HepG2 (cell line): ENCODE measurements around the gene CASZ1. TPM values are rescaled to one million over a fixed set of nuclear protein-coding genes. Genes with fewer than 3 reads are reported as not detected.

Experiments used
- ATF3 ChIP-seq: sonication (generic); formaldehyde crosslinking; IDR thresholded peaks from 2 replicates; pipeline ENCODE4 v1.4.0; 2020; ENCODE audit warnings: missing genetic modification reagents
- KDM1A ChIP-seq: IDR thresholded peaks from 2 replicates; pipeline ENCODE4 v1.6.1; 2016; ENCODE audit warnings: missing compliant biosample characterization
- MLX ChIP-seq: IDR thresholded peaks from 2 replicates; pipeline ENCODE4 v1.6.1; 2016
- MYNN ChIP-seq: sonication (generic); formaldehyde crosslinking; IDR thresholded peaks from 2 replicates; pipeline ENCODE4 v1.4.0; 2020; ENCODE audit warnings: mild to moderate bottlenecking, low read depth, missing genetic modification reagents
- MYPOP ChIP-seq: sonication (generic); formaldehyde crosslinking; IDR thresholded peaks from 2 replicates; pipeline ENCODE4 v1.8.1; 2023; ENCODE audit warnings: mild to moderate bottlenecking, moderate library complexity, missing genetic modification reagents
- NPAS2 ChIP-seq: sonication (generic); formaldehyde crosslinking; IDR thresholded peaks from 2 replicates; pipeline ENCODE4 v1.8.0; 2022; ENCODE audit warnings: mild to moderate bottlenecking, missing genetic modification reagents, borderline replicate concordance
- ONECUT2 ChIP-seq: sonication (generic); formaldehyde crosslinking; IDR thresholded peaks from 2 replicates; pipeline ENCODE4 v1.4.0; 2020; ENCODE audit warnings: missing genetic modification reagents
- POLR2A ChIP-seq, 2 experiments: IDR thresholded peaks; 2 replicates each; pipeline ENCODE4 v1.6.1; 2011; ENCODE audit warnings: low read depth in 2 of 2, low read length in 2 of 2, mild to moderate bottlenecking in 1 of 2, moderate library complexity in 1 of 2; ENCODE audit not compliant: insufficient read depth in 1 of 2
- RFXAP ChIP-seq: sonication (generic); formaldehyde crosslinking; IDR thresholded peaks from 2 replicates; pipeline ENCODE4 v1.4.0; 2020; ENCODE audit warnings: missing genetic modification reagents, borderline replicate concordance
- SP5 ChIP-seq: IDR thresholded peaks from 2 replicates; pipeline ENCODE4 v1.6.1; 2016; ENCODE audit warnings: low read depth, borderline replicate concordance
- TEAD3 ChIP-seq: optimal IDR thresholded peaks from 2 replicates; pipeline ENCODE3; 2016; ENCODE audit warnings: borderline replicate concordance
- ZBTB7B ChIP-seq: sonication (generic); formaldehyde crosslinking; IDR thresholded peaks from 2 replicates; pipeline ENCODE4 v1.4.0; 2020; ENCODE audit warnings: missing genetic modification reagents
- ZFP91 ChIP-seq: sonication (generic); formaldehyde crosslinking; IDR thresholded peaks from 2 replicates; pipeline ENCODE4 v1.9.0; 2022; ENCODE audit warnings: missing genetic modification reagents, mild to moderate bottlenecking, borderline replicate concordance
- ZGPAT ChIP-seq: IDR thresholded peaks from 2 replicates; pipeline ENCODE4 v1.6.1; 2016; ENCODE audit warnings: mild to moderate bottlenecking
- ZNF33B ChIP-seq: sonication (generic); formaldehyde crosslinking; IDR thresholded peaks from 2 replicates; pipeline ENCODE4 v1.5.1; 2020; ENCODE audit warnings: mild to moderate bottlenecking, missing genetic modification reagents
- ZNF501 ChIP-seq: sonication (generic); formaldehyde crosslinking; IDR thresholded peaks from 2 replicates; pipeline ENCODE4 v1.5.1; 2020; ENCODE audit warnings: mild to moderate bottlenecking, moderate library complexity, missing genetic modification reagents
- ZNF614 ChIP-seq: IDR thresholded peaks from 2 replicates; pipeline ENCODE4 v1.6.1; 2018; ENCODE audit warnings: missing biosample characterization, missing genetic modification reagents, inconsistent platforms, borderline replicate concordance
- ZNF687 ChIP-seq: sonication (generic); formaldehyde crosslinking; IDR thresholded peaks from 2 replicates; pipeline ENCODE4 v1.5.1; 2020; ENCODE audit warnings: mild to moderate bottlenecking, missing genetic modification reagents, moderate library complexity
- ZNF784 ChIP-seq: sonication (generic); formaldehyde crosslinking; IDR thresholded peaks from 2 replicates; pipeline ENCODE4 v1.5.1; 2020; ENCODE audit warnings: missing genetic modification reagents, mild to moderate bottlenecking, borderline replicate concordance
- polyA plus RNA-seq, 8 experiments: library from polyadenylated mRNA; depleted of rRNA in 3 of 8; stranded (reverse) in 7 of 8; unstranded in 1 of 8; fragments of >200 nt; fragmentation: Illumina TruSeq in 4 of 8; extraction: Trizol in 4 of 8; gene quantifications; 2 replicates each; pipeline versions ENCODE4 v1.2.1 to v1.2.3, GENCODE V29; 2011 to 2016; ENCODE audit warnings: low read depth in 4 of 8, missing spikeins in 1 of 8, mixed read lengths in 1 of 8; ENCODE audit not compliant: insufficient read depth in 1 of 8
- total RNA-seq, 5 experiments: library from RNA; depleted of rRNA; stranded (reverse); fragments of >200 nt; fragmentation: Illumina TruSeq; extraction: Trizol; gene quantifications; 2 replicates each; pipeline ENCODE4 v1.2.3, GENCODE V29; 2016; ENCODE audit warnings: low read depth in 1 of 5

CASZ1 gene
- total and polyA plus RNA-seq, 2 of the 13 experiments (the other 11 are each of a cell fraction or from before 2014, with no cell fraction given), result 1.9 to 3.7 TPM

- TF ChIP-seq ZNF687 (CRISPR knock-in tag) (peak; percentile 84), SP5 (CRISPR knock-in tag) (0 out of 2 replicates have a peak, but pooled peaks have one; percentile 15), KDM1A (CRISPR knock-in tag) (no peak), ZNF33B (CRISPR knock-in tag) (0 out of 2 replicates have a peak, but pooled peaks have one; percentile 48), ATF3 (CRISPR knock-in tag) (peak; percentile 64), RFXAP (CRISPR knock-in tag) (0 out of 2 replicates have a peak, but pooled peaks have one; percentile 49), ZNF784 (CRISPR knock-in tag) (peak; percentile 83; the same call in 1 of the 2 replicates), ZGPAT (CRISPR knock-in tag) (peak; percentile 46; the same call in 1 of the 2 replicates), POLR2A (IDR thresholded peaks at IDR 0.05; ENCODE audit: insufficient read depth in 1 of 2, low read depth in 2 of 2, low read length in 2 of 2) (peak in 1 of 2 experiments; percentile 44; a peak in 1 of 4 replicates), ZBTB7B (CRISPR knock-in tag) (peak; percentile 27; the same call in 1 of the 2 replicates), NPAS2 (no peak), MYNN (CRISPR knock-in tag) (no peak), MYPOP (peak; percentile 20; the same call in 1 of the 2 replicates), MLX (CRISPR knock-in tag) (0 out of 2 replicates have a peak, but pooled peaks have one; percentile 16), ONECUT2 (CRISPR knock-in tag) (peak; percentile 80), ZNF501 (CRISPR knock-in tag) (0 out of 2 replicates have a peak, but pooled peaks have one; percentile 40), ZNF614 (CRISPR knock-in tag) (0 out of 2 replicates have a peak, but pooled peaks have one; percentile 20), ZFP91 (CRISPR knock-in tag) (0 out of 2 replicates have a peak, but pooled peaks have one; percentile 21), TEAD3 (CRISPR knock-in tag) (peak; percentile 84)
Measured at GRCh38 chr1:10599194-10599861, 197.1 kb downstream of the CASZ1 start (continued).
